Right ventricle myocardium inferior (tissue), 1 donor: Measurements from ENCODE around the gene C1QTNF2. TPM values are rescaled to one million over a fixed set of nuclear protein-coding genes. Genes with fewer than 3 reads are reported as not detected.

Experiments used
- ATAC-seq: fragments of 200-7000 bp; cut with Tn5 transposase; one replicate; pipeline ENCODE4 v1.9.1; 2020; ENCODE audit warnings: mild to moderate bottlenecking, moderate library complexity
- DNase-seq: peaks from one replicate; pipeline ENCODE4 v3.0.0; 2021; ENCODE audit errors: missing footprints
- intact Hi-C: fragments of 100-400 bp; cut with DNase I; formaldehyde crosslinking; loops from one replicate; pipeline ENCODE4 v1.11.0; 2022
- long read RNA-seq: library from polyadenylated mRNA; unstranded; transcript quantifications from one replicate; pipeline ENCODE4 v2.0.0, GENCODE V29; 2021
- total RNA-seq: library from RNA; stranded (reverse); fragmentation: NEBNext Ultra II Directional; extraction: Animal tissue kit (Norgen Biotek cat#: 25700); gene quantifications from one replicate; pipeline ENCODE4 v1.2.1, GENCODE V29; 2021
- donor health status: DM: no; HTN: yes; CAD: no; lungs with severe emphysema.

C1QTNF2 gene, protein sequence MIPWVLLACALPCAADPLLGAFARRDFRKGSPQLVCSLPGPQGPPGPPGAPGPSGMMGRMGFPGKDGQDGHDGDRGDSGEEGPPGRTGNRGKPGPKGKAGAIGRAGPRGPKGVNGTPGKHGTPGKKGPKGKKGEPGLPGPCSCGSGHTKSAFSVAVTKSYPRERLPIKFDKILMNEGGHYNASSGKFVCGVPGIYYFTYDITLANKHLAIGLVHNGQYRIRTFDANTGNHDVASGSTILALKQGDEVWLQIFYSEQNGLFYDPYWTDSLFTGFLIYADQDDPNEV
- 1.5 TPM for total RNA-seq
- long read RNA-seq, result 0 reads

DNA sequence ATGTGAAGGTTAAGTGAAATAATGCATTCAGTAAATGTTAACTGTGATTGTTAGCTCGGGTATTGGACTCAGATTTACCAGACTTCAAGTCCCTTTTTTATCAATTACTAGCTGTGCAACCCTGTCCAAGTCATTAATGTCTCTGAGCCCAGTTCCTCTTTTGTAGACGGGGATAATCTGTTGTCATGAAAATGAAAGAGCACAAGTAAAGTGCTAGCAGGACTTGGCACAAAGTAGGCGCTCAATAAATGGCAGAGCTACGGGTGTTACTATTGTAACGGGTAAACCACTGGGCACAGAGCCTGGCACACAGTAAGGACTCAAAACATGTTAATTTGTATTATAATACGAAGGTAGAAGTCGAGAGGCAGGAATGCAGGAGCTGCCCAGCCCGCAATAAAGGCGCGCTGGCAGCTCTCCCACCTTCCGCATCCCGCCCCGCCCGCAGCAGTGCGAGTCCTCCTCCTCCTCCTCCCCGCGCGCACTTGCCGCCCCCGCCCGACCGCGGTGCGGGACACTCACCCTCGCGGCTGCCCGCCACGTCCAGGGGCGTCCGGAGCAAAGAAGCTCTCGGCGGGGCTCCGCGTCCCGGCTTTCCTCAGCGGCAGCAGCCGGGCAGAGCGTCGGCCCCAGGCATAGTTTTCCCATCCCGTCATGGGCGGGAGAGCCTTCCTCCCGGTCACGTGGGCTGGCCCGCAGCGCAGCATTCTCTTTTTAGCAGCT lies at the start of gene C1QTNF2:
TSS of gene C1QTNF2 (minus strand) at position 637 of the 723 bp plus-strand sequence. CDS start 15,615 bp downstream, outside the sequence.
- DNase-seq (peak; percentile 79), ATAC-seq (peak; percentile 83)
- intact Hi-C loops, result no loop called here

DNA sequence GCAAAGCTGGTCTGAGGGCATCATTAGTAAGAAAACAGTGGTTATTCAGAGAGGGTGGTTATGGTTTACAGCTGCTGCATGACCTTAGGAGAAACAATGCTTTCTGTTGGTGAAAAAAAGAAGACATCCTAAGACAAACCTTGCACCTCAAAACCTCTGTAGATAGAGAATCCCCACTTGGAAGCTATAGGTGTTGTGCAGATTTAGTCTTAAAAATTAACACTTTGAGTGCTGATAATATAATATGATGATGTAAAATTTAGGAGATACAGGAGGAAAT lies 49.8 kb upstream of the C1QTNF2 start:
- intact Hi-C loops, result no loop called here
- DNase-seq, result no peak
- ATAC-seq, result no peak

DNA sequence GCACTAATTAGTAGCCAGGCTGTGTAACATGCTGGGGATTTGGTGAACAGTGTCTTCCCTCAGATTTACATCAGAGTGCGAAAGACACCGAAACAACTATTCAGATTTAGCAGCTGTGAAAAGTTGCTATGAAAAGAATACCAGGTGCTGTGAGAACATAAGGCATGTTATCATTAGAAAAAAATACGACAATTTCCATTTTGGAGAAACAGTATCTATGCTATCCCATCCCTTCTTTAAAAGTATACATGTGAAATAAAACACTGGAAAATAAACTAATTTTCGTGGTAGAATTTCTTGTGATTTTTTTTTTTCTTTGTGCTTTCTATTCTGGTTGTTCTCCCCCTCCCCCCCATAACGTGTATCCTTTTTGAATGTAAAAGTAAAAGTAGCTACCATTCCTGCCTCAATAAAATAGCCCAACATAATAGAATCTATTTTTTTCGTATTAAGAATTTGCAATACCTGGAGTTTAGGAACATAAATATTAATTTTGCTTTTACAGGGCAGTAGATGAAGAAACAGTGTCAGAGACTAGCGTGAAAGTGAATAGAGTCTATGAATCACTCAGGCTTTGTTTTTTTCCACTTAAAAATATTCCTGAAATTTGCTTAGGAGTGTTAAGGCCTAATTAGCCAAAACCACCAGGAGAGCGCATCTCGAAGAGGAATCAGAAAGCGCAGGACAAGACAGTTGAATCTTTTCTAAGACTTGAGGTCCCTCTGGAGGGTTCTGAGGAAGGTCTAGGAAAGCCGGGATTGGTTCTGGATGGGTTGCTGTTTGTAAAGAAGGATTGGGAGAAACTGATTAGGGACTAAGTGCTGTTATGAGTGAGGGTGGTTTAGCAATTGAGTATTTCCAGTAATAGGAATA lies 49.3 kb upstream of the C1QTNF2 start:
- ATAC-seq, result no peak

DNA sequence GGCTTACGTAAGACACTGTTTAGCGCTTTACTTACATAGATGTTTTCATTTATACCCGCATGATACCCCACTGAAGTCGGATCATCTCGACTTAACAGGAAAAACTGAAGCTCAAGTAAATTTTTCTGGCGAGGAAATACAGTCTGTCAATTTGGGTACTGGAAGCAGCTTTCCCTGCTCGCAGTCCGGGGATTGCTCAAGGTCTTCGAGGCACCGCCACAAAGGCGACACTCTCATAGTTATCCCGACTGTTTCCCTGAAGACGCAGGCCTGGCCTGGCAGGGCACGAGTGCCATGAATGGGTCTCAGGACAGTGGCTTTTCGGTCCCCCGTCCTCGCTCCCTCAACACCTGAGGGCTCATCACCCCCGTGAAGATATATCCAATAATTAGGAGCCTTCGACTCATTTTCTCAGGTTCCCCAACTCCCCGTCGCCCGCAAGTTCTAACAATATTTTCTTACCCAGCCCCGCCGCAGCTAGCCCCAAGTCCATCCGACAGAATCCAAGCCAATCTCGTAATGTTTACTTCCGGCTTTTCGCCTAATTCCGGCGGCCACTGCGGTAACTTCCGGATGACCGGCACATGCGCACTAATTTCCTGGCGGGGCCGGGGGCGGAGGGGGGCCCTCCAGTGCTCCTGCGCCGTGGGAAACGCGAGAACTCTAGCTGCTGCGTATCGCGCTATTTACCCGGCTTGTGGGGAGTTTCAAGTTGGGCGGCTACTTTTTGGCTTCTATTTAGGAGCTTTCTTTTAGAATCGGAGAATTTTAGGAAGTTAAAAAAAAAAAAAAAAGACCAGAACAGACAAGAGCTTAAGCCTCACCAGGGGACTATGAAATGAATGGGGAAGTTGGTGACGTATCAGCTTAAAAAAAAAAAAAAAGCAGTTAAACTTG lies 48.4 kb upstream of the C1QTNF2 start, which contains the start of gene SLU7:
TSS of gene SLU7 (minus strand) at position 521 of the 897 bp plus-strand sequence. CDS start 3,787 bp downstream, outside the sequence.
- peak; percentile 95 for DNase-seq
- peak; percentile 95 for ATAC-seq
- intact Hi-C loops, result no loop called here

More for the DNA sequence above, 49.3 kb upstream of the C1QTNF2 start:
- intact Hi-C loops, result no loop called here
- no peak for DNase-seq

DNA sequence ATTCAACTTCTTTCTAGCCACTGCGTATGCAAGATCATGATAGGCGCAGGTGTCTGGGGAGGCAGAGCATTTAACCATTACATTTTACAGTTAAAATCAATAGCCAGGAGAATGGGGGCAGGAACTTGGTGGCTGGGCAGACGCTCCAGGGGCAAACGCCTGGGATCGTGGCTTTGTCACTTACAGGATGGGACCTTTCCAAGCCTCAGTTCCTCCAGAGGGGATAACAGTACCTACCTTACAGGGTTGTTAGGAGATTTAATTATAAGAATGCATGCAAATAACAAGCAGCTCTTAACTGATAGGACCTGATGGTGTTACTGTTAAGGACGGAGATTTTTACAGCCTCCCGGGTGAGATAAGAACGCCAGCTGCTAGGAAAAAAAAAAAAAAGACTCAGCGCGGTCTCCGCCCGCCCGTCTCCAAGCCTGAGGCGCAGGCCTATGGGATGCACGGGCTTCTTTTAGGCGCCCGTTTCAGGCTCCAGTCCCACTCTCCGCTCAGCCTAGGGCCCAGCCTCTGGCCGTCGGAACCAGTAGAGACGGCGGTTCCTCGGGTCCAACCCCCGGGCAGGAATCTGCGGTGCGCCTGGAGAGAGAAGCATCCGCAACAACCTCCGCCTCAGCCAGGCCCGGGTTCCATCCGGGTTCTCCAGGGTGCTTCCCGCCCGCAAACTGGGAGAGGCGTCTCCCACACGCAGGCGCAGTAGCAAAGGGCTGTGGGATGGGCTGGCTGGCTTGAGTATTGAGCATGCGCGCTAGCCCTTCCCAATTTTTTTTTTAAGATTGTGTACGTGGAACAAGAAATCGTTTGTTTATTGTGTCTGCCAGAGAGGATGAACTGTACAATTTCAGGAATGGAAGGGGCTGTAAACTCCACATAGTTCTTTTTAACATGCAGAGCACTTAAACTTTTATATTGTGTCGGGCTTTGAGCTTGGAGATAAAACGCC lies 29.3 kb upstream of the C1QTNF2 start, which contains the start of gene FAM200C:
TSS of gene FAM200C (minus strand) at position 653 of the 952 bp plus-strand sequence. CDS start 4,564 bp downstream, outside the sequence.
- DNase-seq (peak; percentile 94), ATAC-seq (peak; percentile 97)
- intact Hi-C loops, result no loop called here

DNA sequence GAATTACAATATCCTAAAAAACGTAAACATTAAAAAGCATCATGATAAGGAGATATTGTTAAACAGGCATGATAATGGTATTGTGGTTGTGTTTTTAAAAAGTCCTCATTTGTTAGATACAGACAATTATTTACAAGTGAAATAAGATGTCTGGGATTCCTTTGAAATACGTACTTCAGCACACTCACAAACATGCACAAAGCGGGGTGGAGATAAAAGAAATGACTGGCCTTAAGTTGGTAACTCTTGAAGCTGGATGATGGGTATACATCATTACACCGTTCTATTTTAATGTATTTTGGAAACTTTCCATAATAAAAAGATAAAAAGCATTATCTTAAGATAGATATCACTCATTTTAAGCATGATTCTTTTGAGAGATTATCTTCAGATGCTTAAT lies 28.4 kb upstream of the C1QTNF2 start:
- no peak for DNase-seq
- intact Hi-C loops, result no loop called here
- no peak for ATAC-seq

DNA sequence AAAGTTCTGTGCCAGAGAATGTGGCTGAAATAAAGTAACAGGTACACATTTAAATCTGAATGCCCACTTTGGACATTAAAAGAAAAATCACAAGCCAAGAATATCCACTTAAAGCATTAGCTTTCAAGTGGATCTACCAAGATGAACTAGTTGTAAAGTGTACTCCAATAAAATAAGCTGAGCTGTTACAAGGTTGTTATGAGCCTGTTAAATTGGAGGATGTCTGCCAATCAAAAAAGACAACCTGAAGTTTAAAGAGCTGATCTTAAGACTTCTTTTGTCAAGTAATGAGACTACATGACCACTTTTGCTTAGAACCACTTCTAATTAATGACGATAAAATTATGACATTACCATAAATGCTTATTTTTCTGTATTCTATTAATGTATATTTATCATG lies 27.1 kb upstream of the C1QTNF2 start:
- intact Hi-C loops, result no loop called here
- DNase-seq (no peak), ATAC-seq (no peak)

DNA sequence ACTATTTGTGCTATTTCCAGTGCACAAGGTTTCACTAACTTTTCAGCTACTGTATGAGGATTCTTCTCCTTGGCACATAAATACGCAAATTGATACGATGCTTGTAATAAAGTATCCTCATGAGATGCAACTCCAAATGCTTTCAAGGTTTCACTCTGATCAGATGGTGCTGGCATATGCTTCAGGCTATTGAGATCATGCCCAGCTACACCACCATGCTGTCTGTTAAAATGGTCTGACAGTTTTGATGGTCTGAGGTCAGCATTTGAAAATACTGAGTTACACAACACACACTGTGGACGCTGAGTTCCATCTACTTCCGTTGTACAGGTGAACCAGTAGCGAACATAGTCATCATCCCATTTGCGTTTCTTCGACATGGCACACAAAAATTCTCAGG lies 24.7 kb upstream of the C1QTNF2 start:
- DNase-seq (no peak), ATAC-seq (no peak)
- intact Hi-C loops, result no loop called here

DNA sequence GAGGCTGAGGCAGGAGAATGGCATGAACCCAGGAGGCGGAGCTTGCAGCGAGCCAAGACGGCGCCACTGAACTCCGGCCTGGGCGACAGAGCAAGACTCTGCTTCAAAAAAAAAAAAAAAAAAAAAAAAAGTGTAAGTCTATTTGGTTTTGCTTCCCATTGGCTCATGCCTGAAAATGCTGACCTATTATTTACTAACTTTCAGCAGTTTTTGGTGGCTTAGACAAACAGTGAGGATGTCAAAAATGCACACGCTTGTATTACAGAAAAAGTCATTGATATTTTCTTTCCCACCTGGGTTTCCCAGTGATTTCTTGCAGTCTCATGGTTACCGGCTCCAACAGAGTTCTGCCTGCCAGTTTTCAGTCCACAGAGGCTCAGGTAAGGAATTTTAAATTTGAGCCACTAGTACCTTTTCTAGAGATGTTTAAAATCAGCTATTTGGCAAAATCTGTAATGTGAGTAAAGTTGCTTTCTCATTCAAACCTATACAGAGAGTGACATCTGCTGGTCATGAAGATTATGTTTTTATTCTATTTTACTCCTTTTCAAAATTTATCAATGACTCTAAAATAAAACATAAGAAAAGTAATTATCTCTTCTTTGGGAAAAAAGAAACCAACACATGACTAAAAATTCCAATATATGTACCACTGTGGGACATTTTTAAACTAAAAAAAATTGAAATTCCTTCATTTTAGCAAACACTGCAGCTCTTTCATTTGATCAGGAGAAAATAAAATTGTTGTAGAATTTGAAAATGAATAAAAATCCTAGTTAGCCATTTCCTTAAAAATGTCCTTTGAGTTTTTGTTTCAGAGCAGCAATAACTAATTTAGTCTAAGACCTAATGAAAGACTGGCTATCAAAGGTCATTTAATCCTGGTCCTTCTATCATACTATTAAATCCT lies 20.6 kb upstream of the C1QTNF2 start:
- DNase-seq, result no peak
- intact Hi-C loops, result loop anchor here (2.0 to 5.0 kb wide), 2 partner anchors 192 to 369 kb away; no protein-coding TSS in a partner anchor
- ATAC-seq, result no peak

DNA sequence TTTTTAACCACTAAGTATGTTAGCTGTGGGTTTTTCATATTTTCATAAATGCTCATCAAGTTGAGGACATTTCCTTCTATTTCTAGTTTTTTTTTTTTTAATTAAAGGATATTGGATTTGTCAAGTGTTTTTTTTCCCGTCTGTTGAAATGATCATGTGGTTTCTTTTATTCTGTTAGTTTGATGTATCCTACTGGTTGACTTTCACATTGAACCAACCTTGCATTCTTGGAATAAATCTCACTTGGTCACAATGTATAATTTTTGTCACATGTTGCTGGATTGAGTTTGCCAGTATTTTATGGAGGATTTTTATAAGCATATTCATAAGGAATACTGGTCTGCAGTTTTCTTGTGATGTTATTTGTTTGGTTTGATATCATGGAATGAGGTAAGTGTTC lies 17.0 kb upstream of the C1QTNF2 start:
- intact Hi-C loops, result no loop called here
- DNase-seq, result no peak
- ATAC-seq, result no peak

DNA sequence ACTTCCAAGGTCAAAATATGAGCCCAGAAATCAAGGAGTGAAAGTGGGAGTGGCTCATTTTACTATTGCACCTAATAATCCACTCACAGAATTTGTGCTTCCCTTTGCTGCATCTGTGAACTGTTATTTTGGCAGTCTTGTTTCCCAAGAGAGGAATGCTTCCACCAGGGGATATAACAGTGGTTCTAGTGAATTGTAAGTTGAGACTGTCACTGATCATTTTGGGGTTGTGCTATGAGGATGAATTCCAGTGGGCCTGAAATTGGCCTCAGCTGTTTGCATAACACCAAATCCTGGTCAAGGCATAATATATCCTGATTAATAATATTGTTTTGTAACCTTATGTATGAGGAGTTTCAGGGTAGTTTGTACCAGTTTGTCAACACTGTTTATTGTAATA lies 15.1 kb upstream of the C1QTNF2 start:
- intact Hi-C loops, result no loop called here
- no peak for ATAC-seq

DNA sequence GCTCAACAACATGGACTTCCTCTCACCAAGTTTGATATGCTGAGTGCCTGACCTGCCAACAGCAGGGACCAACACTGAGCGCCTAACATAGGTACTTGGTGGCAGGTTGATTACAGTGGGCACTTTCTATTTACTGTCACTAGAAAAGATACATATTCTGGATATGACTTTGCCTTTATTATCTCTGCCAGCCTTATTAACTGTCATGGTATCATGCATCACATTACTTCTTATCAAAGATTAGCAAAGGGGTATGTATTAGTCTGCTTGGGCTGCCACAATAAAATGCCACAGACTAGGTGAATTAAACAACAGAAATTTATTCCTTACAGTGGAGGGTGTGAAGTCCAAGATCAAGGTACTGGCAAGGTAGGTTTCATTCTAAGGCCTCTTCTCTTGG lies 14.3 kb upstream of the C1QTNF2 start:
- no peak for ATAC-seq
- intact Hi-C loops, result no loop called here
- DNase-seq, result no peak

More for the DNA sequence above, 15.1 kb upstream of the C1QTNF2 start:
- DNase-seq, result no peak

DNA sequence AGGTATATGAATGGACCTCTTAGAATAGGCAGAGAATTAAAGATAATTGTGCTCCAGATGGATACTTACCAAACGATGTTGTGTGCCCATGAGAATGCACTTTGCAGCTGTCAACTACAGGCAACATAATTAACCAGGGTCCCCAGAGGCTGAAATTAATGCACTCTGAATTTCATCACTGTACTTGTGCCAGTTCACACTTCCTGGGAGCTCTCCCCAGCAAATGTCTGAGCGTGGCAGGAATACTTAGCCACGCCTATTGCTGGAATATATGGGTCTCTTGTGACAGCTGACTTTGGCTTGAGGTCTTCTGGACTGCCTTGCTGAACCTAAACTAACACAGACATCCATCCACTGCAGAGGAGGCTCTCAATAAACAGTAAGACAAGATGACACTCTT lies 11.9 kb upstream of the C1QTNF2 start:
- intact Hi-C loops, result no loop called here
- DNase-seq, result no peak
- no peak for ATAC-seq

DNA sequence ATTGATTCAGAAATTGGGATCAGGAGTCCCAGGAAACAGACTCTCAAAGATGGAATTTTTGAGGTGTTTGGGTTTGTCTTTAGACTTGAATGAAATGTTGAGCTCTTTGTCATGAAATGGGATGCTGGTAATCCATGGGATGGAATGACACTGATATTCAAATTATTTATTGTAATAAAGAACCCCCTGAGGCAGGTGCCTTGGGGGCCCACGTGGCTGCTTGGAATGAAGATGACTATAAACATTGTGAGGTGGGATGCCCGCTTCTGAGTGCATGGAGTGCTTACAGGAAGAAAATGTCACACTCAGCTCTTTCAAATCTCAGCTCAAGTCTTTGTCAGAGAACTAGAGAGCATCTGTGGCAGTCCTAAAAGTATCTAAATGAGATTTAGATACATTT lies 9.6 kb upstream of the C1QTNF2 start:
- intact Hi-C loops, result no loop called here
- DNase-seq (no peak), ATAC-seq (no peak)

DNA sequence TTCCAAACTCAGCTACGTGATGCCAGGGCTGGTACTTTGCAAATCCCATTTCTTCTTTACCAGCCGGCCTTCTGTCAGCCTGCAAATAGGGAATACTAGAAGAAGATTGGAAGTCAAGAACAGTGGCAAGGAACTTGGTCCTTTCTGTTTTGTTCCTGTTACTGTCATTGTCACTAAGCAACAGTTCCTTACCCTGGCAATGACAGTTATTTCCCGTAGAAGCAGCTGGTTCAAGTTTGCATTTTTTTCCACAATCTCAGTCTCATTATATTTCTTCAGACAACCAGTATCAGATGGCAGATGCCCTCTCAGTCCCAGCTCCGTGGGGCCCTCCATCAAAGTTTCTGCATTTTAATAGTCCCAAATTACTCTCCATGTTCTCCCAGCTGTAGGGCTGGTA lies 9.1 kb upstream of the C1QTNF2 start:
- DNase-seq (no peak), ATAC-seq (peak; percentile 46)
- intact Hi-C loops, result no loop called here

DNA sequence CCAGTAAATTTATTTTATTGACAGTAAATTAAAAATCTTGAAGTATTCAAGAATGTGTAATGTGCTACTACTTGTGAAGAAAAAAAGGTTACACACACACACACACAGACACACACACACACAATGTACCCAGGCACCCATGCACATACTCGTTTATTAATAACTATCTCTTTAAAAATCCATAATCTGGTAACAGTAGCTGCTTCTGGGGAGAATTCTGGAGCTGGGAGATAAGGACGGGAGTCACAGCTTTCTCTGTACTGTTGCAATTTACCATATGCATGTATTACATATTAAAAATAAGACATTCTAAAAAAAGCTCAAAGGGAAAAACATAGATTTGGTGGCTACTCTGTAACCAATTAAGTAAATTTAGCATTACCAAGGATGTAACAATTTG lies 7.9 kb upstream of the C1QTNF2 start:
- intact Hi-C loops, result no loop called here
- DNase-seq (no peak), ATAC-seq (no peak)
